GM23338 (cell line): ENCODE data around the gene SLC2A11. TPM values are rescaled to one million over a fixed set of nuclear protein-coding genes. Genes with fewer than 3 reads are reported as not detected.
"Not testable (repeated sequence)": the region's sequence is repeated elsewhere in the genome, so short reads cannot be mapped to it uniquely, and the experiment has no call there.

Experiments
- ATAC-seq: fragments of 200-7000 bp; cut with Tn5 transposase; 3 replicates; pipeline ENCODE4 v1.9.1; 2020
- DNase-seq: peaks from one replicate; pipeline ENCODE4 v3.0.0-alpha.2; 2015; ENCODE audit warnings: low spot score
- H2AFZ ChIP-seq: fragments of 200-600 bp; sonication (generic); 2 replicates; pipeline ENCODE4 v1.8.0; 2016; ENCODE audit warnings: antibody characterized with exemption, mild to moderate bottlenecking, moderate library complexity
- H3F3A ChIP-seq: fragments of 200-600 bp; sonication (generic); replicated peaks from 2 replicates; pipeline ENCODE4 v1.8.0; 2017; ENCODE audit warnings: antibody characterized with exemption, mixed run types, low read depth
- H3K27ac ChIP-seq: fragments of 200-600 bp; sonication (generic); 2 replicates; pipeline ENCODE4 v1.6.1; 2016; ENCODE audit warnings: low read depth
- H3K27me3 ChIP-seq: fragments of 200-600 bp; sonication (generic); 2 replicates; pipeline ENCODE4 v1.8.0; 2016; ENCODE audit warnings: mild to moderate bottlenecking, mixed run types, moderate library complexity; ENCODE audit not compliant: insufficient read depth
- H3K36me3 ChIP-seq: fragments of 200-600 bp; sonication (generic); 2 replicates; pipeline ENCODE4 v1.8.0; 2016; ENCODE audit warnings: mild to moderate bottlenecking; ENCODE audit not compliant: insufficient read depth
- H3K4me1 ChIP-seq: fragments of 200-600 bp; sonication (generic); 2 replicates; pipeline ENCODE4 v1.8.0; 2016; ENCODE audit warnings: mild to moderate bottlenecking, moderate library complexity; ENCODE audit not compliant: insufficient read depth
- H3K4me2 ChIP-seq: fragments of 200-600 bp; sonication (generic); 2 replicates; pipeline ENCODE4 v1.7.1; 2017; ENCODE audit warnings: mixed run types
- H3K4me3 ChIP-seq: fragments of 200-600 bp; sonication (generic); 2 replicates; pipeline ENCODE4 v1.6.1; 2016; ENCODE audit warnings: mixed run types
- H3K79me2 ChIP-seq: fragments of 200-600 bp; sonication (generic); replicated peaks from 2 replicates; pipeline ENCODE4 v1.8.0; 2017; ENCODE audit warnings: mild to moderate bottlenecking; ENCODE audit not compliant: insufficient read depth
- H3K9me2 ChIP-seq: fragments of 200-600 bp; sonication (generic); 2 replicates; pipeline ENCODE4 v1.8.0; 2017; ENCODE audit not compliant: insufficient read depth
- H4K20me1 ChIP-seq: fragments of 200-600 bp; sonication (generic); replicated peaks from 2 replicates; pipeline ENCODE4 v1.8.0; 2017; ENCODE audit warnings: mild to moderate bottlenecking; ENCODE audit not compliant: insufficient read depth
- H3K27ac Mint-ChIP-seq: 2 replicates; pipeline ENCODE4 v1.8.0; 2020; ENCODE audit warnings: inconsistent platforms, mild to moderate bottlenecking, moderate library complexity, mixed read lengths
- H3K27me3 Mint-ChIP-seq: 3 replicates; pipeline ENCODE4 v1.8.0; 2022; ENCODE audit warnings: low read depth, mild to moderate bottlenecking, moderate library complexity, mixed read lengths, inconsistent platforms; ENCODE audit not compliant: insufficient read depth, poor library complexity
- H3K36me3 Mint-ChIP-seq: 3 replicates; pipeline ENCODE4 v1.8.0; 2021; ENCODE audit warnings: low read depth, mild to moderate bottlenecking, inconsistent platforms, moderate library complexity, mixed read lengths
- H3K4me1 Mint-ChIP-seq: 3 replicates; pipeline ENCODE4 v1.8.0; 2020; ENCODE audit warnings: mild to moderate bottlenecking, inconsistent platforms, mixed read lengths
- H3K4me3 Mint-ChIP-seq: 3 replicates; pipeline ENCODE4 v1.8.0; 2021; ENCODE audit warnings: moderate library complexity, mild to moderate bottlenecking, inconsistent platforms, mixed read lengths
- H3K9me3 Mint-ChIP-seq: 3 replicates; pipeline ENCODE4 v1.8.0; 2020; ENCODE audit warnings: moderate library complexity, mild to moderate bottlenecking, inconsistent platforms, mixed read lengths
- CTCF ChIP-seq, 2 experiments: fragments of 200-600 bp in 1 of 2; sonication (generic) in 1 of 2; conservative IDR thresholded peaks; 2 replicates each; pipeline versions ENCODE4 v1.5.1 to v1.6.1; 2016 to 2017; ENCODE audit warnings: antibody characterized with exemption in 2 of 2, low read depth in 2 of 2, mild to moderate bottlenecking in 2 of 2, moderate library complexity in 1 of 2
- ETS1 ChIP-seq: IDR thresholded peaks from 2 replicates; pipeline ENCODE4 v1.6.1; 2016; ENCODE audit warnings: antibody characterized with exemption
- EZH2 ChIP-seq: fragments of 200-600 bp; sonication (generic); IDR thresholded peaks from one replicate; pipeline ENCODE4 v1.8.0; 2017; ENCODE audit warnings: antibody characterized with exemption, mild to moderate bottlenecking, low read depth; ENCODE audit not compliant: unreplicated experiment
- EZH2phosphoT487 ChIP-seq: fragments of 200-600 bp; sonication (generic); IDR thresholded peaks from one replicate; pipeline ENCODE4 v1.8.1; 2018; ENCODE audit warnings: antibody characterized with exemption; ENCODE audit not compliant: unreplicated experiment
- NANOG ChIP-seq: IDR thresholded peaks from 2 replicates; pipeline ENCODE4 v1.6.1; 2016; ENCODE audit warnings: antibody characterized with exemption, borderline replicate concordance
- POLR2AphosphoS5 ChIP-seq: IDR thresholded peaks from 2 replicates; pipeline ENCODE4 v1.6.1; 2016; ENCODE audit warnings: antibody characterized with exemption, low read depth
- polyA plus RNA-seq: library from polyadenylated mRNA; unstranded; fragments of >200 nt; fragmentation: Nextera tagmentation; extraction: Ambion mirVana; gene quantifications from 2 replicates; pipeline ENCODE4 v1.2.1, GENCODE V29; 2016
- total RNA-seq: library from RNA; depleted of rRNA; stranded (reverse); fragments of >200 nt; shearing (Covaris generic); gene quantifications from 2 replicates; pipeline ENCODE4 v1.2.3, GENCODE V29; 2014

SLC2A11 gene
- total and polyA plus RNA-seq, 2 experiments from 2014 or later = 7.1 to 21.8 TPM

GRCh38 chr22:23860187-23860586 lies 2.5 kb downstream of the SLC2A11 start:
- not testable (repeated sequence) for H3K27me3 ChIP-seq, H3K79me2 ChIP-seq, ATAC-seq, H3K9me3 Mint-ChIP-seq, H3K4me3 ChIP-seq, H3K9me2 ChIP-seq, H2AFZ ChIP-seq, H3K4me2 ChIP-seq, H3K4me3 Mint-ChIP-seq, H3K27ac Mint-ChIP-seq, H3K36me3 ChIP-seq, DNase-seq, H3K27ac ChIP-seq, H4K20me1 ChIP-seq
- peaks cover 21% of the 10 kb centered on the region for H3K4me1 Mint-ChIP-seq
- H3K36me3 Mint-ChIP-seq = peaks cover 15% of the 10 kb centered on the region
- peaks cover 25% of the 10 kb centered on the region for H3F3A ChIP-seq
- peaks cover 15% of the 10 kb centered on the region for H3K27me3 Mint-ChIP-seq
- peaks cover 11% of the 10 kb centered on the region for H3K4me1 ChIP-seq

GRCh38 chr22:23862103-23862502 lies 4.4 kb downstream of the SLC2A11 start:
- Mint-ChIP-seq H3K4me3 (no peak overlapping the region), H3K27me3 (peaks cover 11% of the 10 kb centered on the region)
- no peak overlapping the region for H3K4me2 ChIP-seq

GRCh38 chr22:23864499-23865154 lies 7.0 kb downstream of the SLC2A11 start:
- H3K79me2 ChIP-seq, H3K27me3 ChIP-seq, H3K27ac Mint-ChIP-seq, H3K36me3 ChIP-seq, H3K9me3 Mint-ChIP-seq, H3K4me1 ChIP-seq, H3K4me1 Mint-ChIP-seq, H3K4me3 Mint-ChIP-seq, DNase-seq, H3K27me3 Mint-ChIP-seq, H3K4me3 ChIP-seq, ATAC-seq, H3F3A ChIP-seq, H3K9me2 ChIP-seq, H4K20me1 ChIP-seq, H3K27ac ChIP-seq, H2AFZ ChIP-seq, H3K4me2 ChIP-seq: not testable (repeated sequence)
- peaks cover 45% of the 10 kb centered on the region for H3K36me3 Mint-ChIP-seq

More at GRCh38 chr22:23862103-23862502, 4.4 kb downstream of the SLC2A11 start:
- DNase-seq (peak; percentile 74), ATAC-seq (peak; percentile 15)
- no peaks in the 10 kb centered on the region for H3K9me3 Mint-ChIP-seq
- no peak overlapping the region for H3K27ac ChIP-seq
- H3K36me3 ChIP-seq = no peaks in the 10 kb centered on the region
- TF ChIP-seq NANOG = no peak
- TF ChIP-seq CTCF (conservative IDR thresholded peaks at IDR 0.05; ENCODE audit: low read depth in 2 of 2) = peak; percentile 70 to 85
- H3K27ac Mint-ChIP-seq = no peak overlapping the region
- H3K4me3 ChIP-seq = no peak overlapping the region
- H3K27me3 ChIP-seq = no peaks in the 10 kb centered on the region
- H3K79me2 ChIP-seq = peaks cover 3% of the 10 kb centered on the region
- no peaks in the 10 kb centered on the region; the same call in 1 of the 2 replicates for H4K20me1 ChIP-seq
- no peak overlapping the region for H2AFZ ChIP-seq
- H3K9me2 ChIP-seq = no peaks in the 10 kb centered on the region; the same call in 1 of the 2 replicates
- peaks cover 7% of the 10 kb centered on the region for H3K4me1 ChIP-seq
- peaks cover 21% of the 10 kb centered on the region; the same call in 2 of the 3 replicates for H3K36me3 Mint-ChIP-seq
- H3K4me1 Mint-ChIP-seq = peaks cover 14% of the 10 kb centered on the region
- peaks cover 16% of the 10 kb centered on the region for H3F3A ChIP-seq

- no peak overlapping the region for H3K27ac Mint-ChIP-seq
- TF ChIP-seq POLR2AphosphoS5 (no peak), ETS1 (no peak), EZH2 (no peak), NANOG (no peak), EZH2phosphoT487 (no peak)
These were observed 10.9 kb downstream of the SLC2A11 start for GRCh38 chr22:23868580-23868979.

More at GRCh38 chr22:23868580-23868979, 10.9 kb downstream of the SLC2A11 start:
- ATAC-seq (no peak), DNase-seq (no peak)
- no peaks in the 10 kb centered on the region for H3K27me3 ChIP-seq
- no peaks in the 10 kb centered on the region for H4K20me1 ChIP-seq
- no peak overlapping the region for H3K27ac ChIP-seq
- Mint-ChIP-seq H3K9me3 (no peaks in the 10 kb centered on the region), H3K27me3 (peaks cover 3% of the 10 kb centered on the region), H3K36me3 (peaks cover 42% of the 10 kb centered on the region), H3K4me3 (no peak overlapping the region), H3K4me1 (no peaks in the 10 kb centered on the region)
- H3K4me3 ChIP-seq = no peak overlapping the region
- H3K36me3 ChIP-seq = no peaks in the 10 kb centered on the region
- no peak overlapping the region for H2AFZ ChIP-seq
- H3K4me2 ChIP-seq = no peak overlapping the region
- H3F3A ChIP-seq = no peaks in the 10 kb centered on the region
- no peaks in the 10 kb centered on the region for H3K79me2 ChIP-seq
- H3K9me2 ChIP-seq = no peaks in the 10 kb centered on the region; the same call in 1 of the 2 replicates
- no peaks in the 10 kb centered on the region for H3K4me1 ChIP-seq
